GM12873 (cell line): Measurements from ENCODE around the gene ARRDC5.

Experiments used
- CTCF ChIP-seq: IDR thresholded peaks from 2 replicates; pipeline ENCODE4 v1.5.1; 2012; ENCODE audit warnings: low read depth, mild to moderate bottlenecking, moderate library complexity, low read length, control low read depth; ENCODE audit not compliant: insufficient read depth; ENCODE audit errors: missing control alignments

Gene ARRDC5

GRCh38 chr19:4930664-4931063, 28.0 kb upstream of the ARRDC5 start:
- TF ChIP-seq CTCF, result no peak

GRCh38 chr19:4929186-4929585, 26.5 kb upstream of the ARRDC5 start:
- no peak for TF ChIP-seq CTCF

GRCh38 chr19:4923276-4923747, 20.6 kb upstream of the ARRDC5 start:
- TF ChIP-seq CTCF, result no peak

- no peak for TF ChIP-seq CTCF
Observed at GRCh38 chr19:4922530-4923275, 20.0 kb upstream of the ARRDC5 start.

GRCh38 chr19:4916292-4917082, 13.8 kb upstream of the ARRDC5 start:
- TF ChIP-seq CTCF, result no peak

GRCh38 chr19:4914736-4915501, 12.2 kb upstream of the ARRDC5 start:
- no peak for TF ChIP-seq CTCF
